HEK293 (cell line): Measurements from ENCODE around the gene IZUMO1R.
A peak's percentile ranks its signal among the peaks of the same experiment; 100 is the strongest.

Experiments
- CTCF ChIA-PET: fragments of 350-600 bp; formaldehyde crosslinking; extraction: SDS; loops from one replicate; lab custom pipeline; 2021; ENCODE audit warnings: antibody characterized with exemption; lab: Yijun Ruan, JAX
- POLR2A ChIA-PET: fragments of 300-600 bp; formaldehyde crosslinking; extraction: SDS; loops from one replicate; lab custom pipeline; 2020; ENCODE audit warnings: antibody characterized with exemption, inconsistent platforms; lab: Yijun Ruan, JAX
- H3K27ac ChIP-seq: fragments of 200-500 bp; sonication (Bioruptor generic); 2 replicates; pipeline ENCODE4 v1.5.1; 2014; ENCODE audit warnings: low read depth, low read length, control low read depth, inconsistent platforms; ENCODE audit errors: extremely low read depth
- H3K36me3 ChIP-seq, 2 experiments: fragments of 200-500 bp in 1 of 2; sonication (Bioruptor generic) in 1 of 2; 1 replicate in 1 of 2; 2 replicates in 1 of 2; pipeline ENCODE4 v1.5.1; 2014 to 2017; ENCODE audit warnings: inconsistent platforms in 2 of 2, low read length in 2 of 2; ENCODE audit not compliant: control insufficient read depth in 2 of 2, insufficient read depth in 1 of 2
- H3K4me1 ChIP-seq: fragments of 200-500 bp; sonication (Bioruptor generic); 2 replicates; pipeline ENCODE4 v1.5.1; 2014; ENCODE audit warnings: mild to moderate bottlenecking, low read length, inconsistent platforms; ENCODE audit not compliant: control insufficient read depth, insufficient read depth
- H3K4me3 ChIP-seq: 2 replicates; pipeline ENCODE4 v1.5.1; 2011; ENCODE audit warnings: low read depth, mild to moderate bottlenecking, control low read depth, low read length, moderate library complexity
- H3K9me3 ChIP-seq: fragments of 200-500 bp; sonication (Bioruptor generic); 2 replicates; pipeline ENCODE4 v1.5.1; 2014; ENCODE audit warnings: low read depth, low read length, inconsistent platforms; ENCODE audit not compliant: control insufficient read depth, insufficient read depth
- OVOL3 ChIP-seq: fragments of 450-650 bp; formaldehyde crosslinking; IDR thresholded peaks from 2 replicates; pipeline ENCODE4 v1.5.1; 2016; ENCODE audit warnings: missing biosample characterization, missing genetic modification characterization
- PRDM6 ChIP-seq: fragments of 450-650 bp; formaldehyde crosslinking; IDR thresholded peaks from 2 replicates; pipeline ENCODE4 v1.5.1; 2017; ENCODE audit warnings: missing biosample characterization, missing genetic modification characterization
- REST ChIP-seq: fragments of 450-650 bp; formaldehyde crosslinking; IDR thresholded peaks from 2 replicates; pipeline ENCODE4 v1.5.1; 2016; ENCODE audit warnings: missing biosample characterization, missing genetic modification characterization
- SP2 ChIP-seq: fragments of 450-650 bp; formaldehyde crosslinking; IDR thresholded peaks from 2 replicates; pipeline ENCODE4 v1.5.1; 2016; ENCODE audit warnings: missing biosample characterization, missing genetic modification characterization
- ZBTB49 ChIP-seq: fragments of 450-650 bp; formaldehyde crosslinking; IDR thresholded peaks from 2 replicates; pipeline ENCODE4 v1.5.1; 2016; ENCODE audit warnings: missing biosample characterization, missing genetic modification characterization, low read depth
- ZIC2 ChIP-seq: fragments of 450-650 bp; formaldehyde crosslinking; IDR thresholded peaks from 2 replicates; pipeline ENCODE4 v1.5.1; 2016; ENCODE audit warnings: missing biosample characterization, missing genetic modification characterization
- ZNF223 ChIP-seq: fragments of 450-650 bp; formaldehyde crosslinking; IDR thresholded peaks from 2 replicates; pipeline ENCODE4 v1.5.1; 2016; ENCODE audit warnings: missing biosample characterization, missing genetic modification characterization
- ZNF362 ChIP-seq: fragments of 450-650 bp; formaldehyde crosslinking; IDR thresholded peaks from 2 replicates; pipeline ENCODE4 v1.5.1; 2016; ENCODE audit warnings: missing biosample characterization, missing genetic modification characterization
- ZNF510 ChIP-seq: fragments of 450-650 bp; formaldehyde crosslinking; IDR thresholded peaks from 2 replicates; pipeline ENCODE4 v1.5.1; 2018; ENCODE audit warnings: mild to moderate bottlenecking, missing genetic modification characterization, missing biosample characterization; ENCODE audit not compliant: insufficient replicate concordance
- ZNF518A ChIP-seq: fragments of 450-650 bp; formaldehyde crosslinking; conservative IDR thresholded peaks from 2 replicates; pipeline ENCODE4 v1.5.1; 2016; ENCODE audit warnings: low read depth, missing biosample characterization, missing genetic modification characterization
- ZNF626 ChIP-seq: fragments of 450-650 bp; sonication (Bioruptor Pico); formaldehyde crosslinking; IDR thresholded peaks from 2 replicates; pipeline ENCODE4 v1.5.1; 2018; ENCODE audit warnings: missing biosample characterization, missing genetic modification characterization, inconsistent platforms

Gene IZUMO1R

GRCh38 chr11:94281324-94281723, 23.1 kb upstream of the IZUMO1R start:
- ChIA-PET POLR2A (no interaction called here), CTCF (no interaction called here)
- peak; percentile 86 for TF ChIP-seq REST (tag by site-specific recombination)
- no peak for TF ChIP-seq OVOL3 (tag by site-specific recombination)
- no peak overlapping the region for H3K4me3 ChIP-seq
- H3K36me3 ChIP-seq = no peaks in the 10 kb centered on the region
- no peak overlapping the region for H3K27ac ChIP-seq
- no peaks in the 10 kb centered on the region for H3K9me3 ChIP-seq
- H3K4me1 ChIP-seq = no peaks in the 10 kb centered on the region

GRCh38 chr11:94283678-94284077, 20.7 kb upstream of the IZUMO1R start:
- Histone ChIP-seq H3K27ac (no peak overlapping the region), H3K36me3 (no peaks in the 10 kb centered on the region), H3K9me3 (no peaks in the 10 kb centered on the region), H3K4me1 (no peaks in the 10 kb centered on the region), H3K4me3 (no peak overlapping the region)
- TF ChIP-seq ZNF362 (tag by site-specific recombination) (no peak), ZNF223 (no peak), ZIC2 (tag by site-specific recombination) (no peak), ZNF510 (tag by site-specific recombination) (no peak), ZNF626 (tag by site-specific recombination) (no peak), ZBTB49 (tag by site-specific recombination) (no peak), PRDM6 (no peak), ZNF518A (tag by site-specific recombination) (no peak), SP2 (tag by site-specific recombination) (no peak)
- ChIA-PET CTCF (no interaction called here), POLR2A (no interaction called here)
